NCI-H2081 treated with DMSO at 0.1 percent for 48 hours (cell line): ENCODE measurements around the gene PDYN.

Experiments used
- DNase-seq: peaks from one replicate; lab custom pipeline; 2025; lab: John Stamatoyannopoulos, UW

PDYN gene

GRCh38 chr20:1951436-1952115, 42.3 kb downstream of the PDYN start:
- DNase-seq: no peak

GRCh38 chr20:1950836-1951235, 43.0 kb downstream of the PDYN start:
- no peak for DNase-seq

GRCh38 chr20:1949347-1950100, 44.3 kb downstream of the PDYN start:
- no peak for DNase-seq

GRCh38 chr20:1947535-1947846, 46.4 kb downstream of the PDYN start:
- DNase-seq: no peak

- no peak for DNase-seq
Measured at GRCh38 chr20:1946762-1947534, 46.9 kb downstream of the PDYN start.

- DNase-seq: no peak
Measured at GRCh38 chr20:1946442-1946761, 47.5 kb downstream of the PDYN start.

- no peak for DNase-seq
Measured at GRCh38 chr20:1945660-1946059, 48.2 kb downstream of the PDYN start.

- no peak for DNase-seq
Measured at GRCh38 chr20:1945134-1945618, 48.7 kb downstream of the PDYN start.

GRCh38 chr20:1944345-1945091, 49.3 kb downstream of the PDYN start:
- DNase-seq: no peak

- DNase-seq: no peak
Measured at GRCh38 chr20:1943275-1944002, 50.4 kb downstream of the PDYN start.

GRCh38 chr20:1942486-1943274, 51.2 kb downstream of the PDYN start:
- DNase-seq: no peak

- DNase-seq: no peak
Measured at GRCh38 chr20:1942061-1942460, 51.8 kb downstream of the PDYN start.

- no peak for DNase-seq
Measured at GRCh38 chr20:1941226-1941625, 52.6 kb downstream of the PDYN start.

GRCh38 chr20:1940581-1940980, 53.3 kb downstream of the PDYN start:
- DNase-seq: no peak

GRCh38 chr20:1939270-1939595, 54.6 kb downstream of the PDYN start:
- DNase-seq: no peak

- DNase-seq: no peak
Measured at GRCh38 chr20:1938464-1939269, 55.2 kb downstream of the PDYN start.

- DNase-seq: no peak
Measured at GRCh38 chr20:1937316-1937976, 56.4 kb downstream of the PDYN start.

GRCh38 chr20:1935696-1936366, 58.0 kb downstream of the PDYN start:
- no peak for DNase-seq
